ENCODE results near the gene RNPS1. TPM values are rescaled to one million over a fixed set of nuclear protein-coding genes. Genes with fewer than 3 reads are reported as not detected.
"Not testable (repeated sequence)": the region's sequence is repeated elsewhere in the genome, so short reads cannot be mapped to it uniquely, and the experiment has no call there.

RNPS1 gene
- polyA plus RNA-seq, 6 donors from 2014 or later = 238 to 325 (median 252) TPM

GRCh38 chr16:2277466-2278271, 9.7 kb upstream of the RNPS1 start:
- Mint-ChIP-seq H3K27me3 (no peaks in the 10 kb centered on the region), H3K4me1 (peaks cover 0 to 2% (median 0%) of the 10 kb centered on the region in 3 donors), H3K4me3 (no peak overlapping the region), H3K27ac (peak overlapping the region in 1 of 6 donors; percentile 71), H3K9me3 (no peaks in the 10 kb centered on the region), H3K36me3 (no peaks in the 10 kb centered on the region)
- no peak for ATAC-seq (ENCODE audit: low read depth in 2 of 2)
- DNase-seq = no peak

GRCh38 chr16:2276368-2277195, 8.7 kb upstream of the RNPS1 start:
- H3K9me3 Mint-ChIP-seq = no peaks in the 10 kb centered on the region
- peaks cover 0 to 2% (median 0%) of the 10 kb centered on the region in 3 donors for H3K4me1 Mint-ChIP-seq
- H3K36me3 Mint-ChIP-seq = no peaks in the 10 kb centered on the region
- ATAC-seq (ENCODE audit: low read depth in 2 of 2) = no peak
- no peak overlapping the region for H3K4me3 Mint-ChIP-seq
- peak overlapping the region in 1 of 6 donors; percentile 54 for H3K27ac Mint-ChIP-seq
- no peaks in the 10 kb centered on the region for H3K27me3 Mint-ChIP-seq
- no peak for DNase-seq

- Mint-ChIP-seq H3K36me3 (no peaks in the 10 kb centered on the region), H3K4me1 (peaks cover 0 to 5% (median 0%) of the 10 kb centered on the region in 3 donors), H3K27ac (no peak overlapping the region), H3K4me3 (no peak overlapping the region), H3K27me3 (no peaks in the 10 kb centered on the region), H3K9me3 (no peaks in the 10 kb centered on the region)
- ATAC-seq (ENCODE audit: low read depth in 2 of 2) (no peak), DNase-seq (no peak)
These were observed 7.8 kb upstream of the RNPS1 start for GRCh38 chr16:2275476-2276367.

- H3K27me3 Mint-ChIP-seq = no peaks in the 10 kb centered on the region
- DNase-seq (no peak), ATAC-seq (ENCODE audit: low read depth in 2 of 2) (no peak)
- H3K36me3 Mint-ChIP-seq = no peaks in the 10 kb centered on the region
- H3K4me3 Mint-ChIP-seq = no peak overlapping the region
- H3K4me1 Mint-ChIP-seq = peaks cover 7 to 11% (median 11%) of the 10 kb centered on the region in 3 donors
- no peak overlapping the region for H3K27ac Mint-ChIP-seq
- H3K9me3 Mint-ChIP-seq = no peaks in the 10 kb centered on the region
These were observed 6.0 kb upstream of the RNPS1 start for GRCh38 chr16:2273931-2274330.

GRCh38 chr16:2273484-2273883, 5.6 kb upstream of the RNPS1 start:
- no peak for ATAC-seq (ENCODE audit: low read depth in 2 of 2)
- Mint-ChIP-seq H3K27ac (no peak overlapping the region), H3K9me3 (no peaks in the 10 kb centered on the region), H3K36me3 (no peaks in the 10 kb centered on the region), H3K4me3 (no peak overlapping the region), H3K4me1 (peaks cover 7 to 11% (median 11%) of the 10 kb centered on the region in 3 donors), H3K27me3 (no peaks in the 10 kb centered on the region)
- no peak for DNase-seq

- no peaks in the 10 kb centered on the region for H3K9me3 Mint-ChIP-seq
- no peaks in the 10 kb centered on the region for H3K36me3 Mint-ChIP-seq
- ATAC-seq (ENCODE audit: low read depth in 2 of 2) (no peak), DNase-seq (no peak)
- peaks cover 12 to 19% (median 15%) of the 10 kb centered on the region in 3 donors for H3K4me1 Mint-ChIP-seq
- H3K4me3 Mint-ChIP-seq = no peak overlapping the region
- H3K27ac Mint-ChIP-seq = no peak overlapping the region
- no peaks in the 10 kb centered on the region for H3K27me3 Mint-ChIP-seq
These were observed 4.0 kb upstream of the RNPS1 start for GRCh38 chr16:2271848-2272461.

- no peaks in the 10 kb centered on the region for H3K27me3 Mint-ChIP-seq
- no peaks in the 10 kb centered on the region for H3K36me3 Mint-ChIP-seq
- no peaks in the 10 kb centered on the region for H3K9me3 Mint-ChIP-seq
- H3K27ac Mint-ChIP-seq = peak overlapping the region in 2 of 6 donors; percentile 23 to 29
- peak overlapping the region in 2 of 8 donors; percentile 41 to 56 for H3K4me3 Mint-ChIP-seq
- ATAC-seq (ENCODE audit: low read depth in 2 of 2) (no peak), DNase-seq (no peak)
- peaks cover 17 to 29% (median 26%) of the 10 kb centered on the region in 3 donors for H3K4me1 Mint-ChIP-seq
These were observed 2.9 kb upstream of the RNPS1 start for GRCh38 chr16:2270588-2271470.

- ATAC-seq (ENCODE audit: low read depth in 2 of 2) = no peak
- no peaks in the 10 kb centered on the region for H3K27me3 Mint-ChIP-seq
- DNase-seq = no peak
- peak overlapping the region in 6 of 8 donors; percentile 29 to 98 (median 95) for H3K4me3 Mint-ChIP-seq
- no peaks in the 10 kb centered on the region for H3K9me3 Mint-ChIP-seq
- no peaks in the 10 kb centered on the region for H3K36me3 Mint-ChIP-seq
- H3K27ac Mint-ChIP-seq = peak overlapping the region in 1 of 6 donors; percentile 19
- H3K4me1 Mint-ChIP-seq = peaks cover 22 to 35% (median 34%) of the 10 kb centered on the region in 3 donors
These were observed 2.1 kb upstream of the RNPS1 start for GRCh38 chr16:2270070-2270462.

GRCh38 chr16:2267505-2267912, 417 bp downstream of the RNPS1 start:
- ATAC-seq (ENCODE audit: low read depth in 2 of 2) = peak; percentile 59 to 62
- H3K27ac Mint-ChIP-seq = peak overlapping the region; percentile 98 to 100 (median 98)
- not testable (repeated sequence) for H3K27me3 Mint-ChIP-seq, DNase-seq, H3K36me3 Mint-ChIP-seq, H3K9me3 Mint-ChIP-seq
- H3K4me3 Mint-ChIP-seq = peak overlapping the region; percentile 93 to 98 (median 96)
- peaks cover 24 to 49% (median 43%) of the 10 kb centered on the region in 3 donors for H3K4me1 Mint-ChIP-seq

- ATAC-seq (ENCODE audit: low read depth in 2 of 2); H3K9me3 Mint-ChIP-seq; H3K27me3 Mint-ChIP-seq; H3K36me3 Mint-ChIP-seq; DNase-seq: not testable (repeated sequence)
- H3K4me3 Mint-ChIP-seq = peak overlapping the region; percentile 93 to 98 (median 96)
- peaks cover 24 to 49% (median 43%) of the 10 kb centered on the region in 3 donors for H3K4me1 Mint-ChIP-seq
- peak overlapping the region; percentile 78 to 99 (median 92) for H3K27ac Mint-ChIP-seq
These were observed 1.0 kb downstream of the RNPS1 start for GRCh38 chr16:2266887-2267286.

- not testable (repeated sequence) for H3K9me3 Mint-ChIP-seq; DNase-seq; ATAC-seq (ENCODE audit: low read depth in 2 of 2); H3K27me3 Mint-ChIP-seq
- H3K27ac Mint-ChIP-seq = peak overlapping the region in 1 of 6 donors; percentile 39
- peaks cover 0 to 11% of the 10 kb centered on the region in 2 donors for H3K36me3 Mint-ChIP-seq
- H3K4me1 Mint-ChIP-seq = peaks cover 16 to 41% (median 29%) of the 10 kb centered on the region in 3 donors
- peak overlapping the region in 2 of 8 donors; percentile 5 to 62 for H3K4me3 Mint-ChIP-seq
These were observed 4.9 kb downstream of the RNPS1 start for GRCh38 chr16:2263026-2263425.

GRCh38 chr16:2260250-2260649, 7.7 kb downstream of the RNPS1 start:
- Mint-ChIP-seq H3K4me3 (no peak overlapping the region), H3K9me3 (no peaks in the 10 kb centered on the region), H3K36me3 (peaks cover 10 to 17% of the 10 kb centered on the region in 2 donors), H3K4me1 (peaks cover 8 to 25% (median 15%) of the 10 kb centered on the region in 3 donors), H3K27ac (no peak overlapping the region), H3K27me3 (no peaks in the 10 kb centered on the region)
- DNase-seq (no peak), ATAC-seq (ENCODE audit: low read depth in 2 of 2) (no peak)

Measured in naive B cell (primary cell).